Measurements from ENCODE around the gene BOK. TPM values are rescaled to one million over a fixed set of nuclear protein-coding genes. Genes with fewer than 3 reads are reported as not detected.

The BOK gene
- total RNA-seq, 2 donors from 2014 or later: 33.2 to 62.3 TPM

DNA sequence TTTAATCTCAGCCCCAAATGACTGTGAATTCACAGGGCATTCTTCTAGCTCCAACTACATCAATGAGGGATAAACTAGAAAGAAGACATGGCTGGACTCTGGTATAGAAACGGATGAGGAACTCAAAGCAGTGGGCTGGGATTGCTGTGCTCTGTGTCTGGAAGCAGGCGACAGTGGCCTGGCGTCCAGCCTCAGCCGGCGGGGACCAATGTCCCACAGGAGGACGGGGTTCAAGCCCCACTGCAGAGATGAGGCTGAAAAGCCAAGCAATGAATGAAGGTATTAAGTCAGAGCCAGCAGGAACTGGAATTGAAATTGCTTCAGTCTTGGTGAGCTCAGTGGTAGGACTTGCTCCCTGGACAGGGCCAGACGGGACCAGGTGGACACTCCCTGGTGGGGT lies 24.3 kb upstream of the BOK start:
- DNase-seq: no peak
- H3K9me3 ChIP-seq: no peaks in the 10 kb centered on the region
- H3K27ac ChIP-seq: no peak overlapping the region
- no peaks in the 10 kb centered on the region for H3K36me3 ChIP-seq (replicated peaks in 1 of 2; ENCODE audit: insufficient read depth in 1 of 2, low read depth in 2 of 2)
- no peaks in the 10 kb centered on the region for H3K27me3 ChIP-seq
- TF ChIP-seq, protein P1, sequence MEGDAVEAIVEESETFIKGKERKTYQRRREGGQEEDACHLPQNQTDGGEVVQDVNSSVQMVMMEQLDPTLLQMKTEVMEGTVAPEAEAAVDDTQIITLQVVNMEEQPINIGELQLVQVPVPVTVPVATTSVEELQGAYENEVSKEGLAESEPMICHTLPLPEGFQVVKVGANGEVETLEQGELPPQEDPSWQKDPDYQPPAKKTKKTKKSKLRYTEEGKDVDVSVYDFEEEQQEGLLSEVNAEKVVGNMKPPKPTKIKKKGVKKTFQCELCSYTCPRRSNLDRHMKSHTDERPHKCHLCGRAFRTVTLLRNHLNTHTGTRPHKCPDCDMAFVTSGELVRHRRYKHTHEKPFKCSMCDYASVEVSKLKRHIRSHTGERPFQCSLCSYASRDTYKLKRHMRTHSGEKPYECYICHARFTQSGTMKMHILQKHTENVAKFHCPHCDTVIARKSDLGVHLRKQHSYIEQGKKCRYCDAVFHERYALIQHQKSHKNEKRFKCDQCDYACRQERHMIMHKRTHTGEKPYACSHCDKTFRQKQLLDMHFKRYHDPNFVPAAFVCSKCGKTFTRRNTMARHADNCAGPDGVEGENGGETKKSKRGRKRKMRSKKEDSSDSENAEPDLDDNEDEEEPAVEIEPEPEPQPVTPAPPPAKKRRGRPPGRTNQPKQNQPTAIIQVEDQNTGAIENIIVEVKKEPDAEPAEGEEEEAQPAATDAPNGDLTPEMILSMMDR (IDR thresholded peaks at IDR 0.05): no peak
- TF ChIP-seq POLR2A (IDR thresholded peaks at IDR 0.05): no peak
- intact Hi-C loops (cut with DNase I): no loop called here
- H3K4me1 ChIP-seq: no peaks in the 10 kb centered on the region
- 82 to 83% methylated on average over 7 of the region's 7 CpGs for WGBS, 2 donors
- ATAC-seq: no peak
- H3K4me3 ChIP-seq: no peak overlapping the region

DNA sequence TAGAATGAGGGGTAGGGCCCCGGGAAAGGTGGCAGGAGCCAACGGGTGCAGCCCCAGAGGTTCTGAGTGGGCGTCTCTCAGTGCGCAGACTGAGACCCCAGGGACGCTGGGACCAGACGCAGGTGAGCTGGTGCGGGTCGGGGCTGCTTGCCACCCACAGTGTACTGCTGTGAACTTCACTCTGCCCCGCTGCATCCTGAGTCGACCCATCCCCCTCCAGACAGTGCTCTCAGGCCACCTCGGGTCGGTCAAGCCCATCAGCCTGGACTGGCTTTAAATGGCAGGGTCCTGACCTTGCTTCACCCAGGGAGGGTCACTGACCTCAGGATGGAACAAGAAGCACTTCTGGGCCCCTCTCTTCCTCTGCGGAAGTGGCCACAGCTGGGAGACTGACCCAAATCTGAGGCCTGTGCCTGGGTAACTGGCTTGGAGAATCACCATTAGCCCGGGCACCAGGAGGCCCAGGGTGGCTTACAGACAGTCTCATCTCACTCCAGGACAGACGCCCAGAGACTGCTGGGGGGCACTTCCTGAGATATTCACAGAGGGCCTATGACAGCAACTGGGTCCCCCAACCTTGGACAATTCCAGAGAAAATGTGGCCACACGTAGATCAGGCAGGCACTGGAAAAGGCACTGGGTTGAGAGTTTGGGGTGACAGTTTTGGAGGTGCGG lies 23.7 kb upstream of the BOK start:
- 75 to 85% methylated on average over 16 to 17 of the region's 17 CpGs for WGBS, 2 donors
- H3K9me3 ChIP-seq: no peaks in the 10 kb centered on the region
- no peak overlapping the region for H3K4me3 ChIP-seq
- no peaks in the 10 kb centered on the region for H3K4me1 ChIP-seq
- no peaks in the 10 kb centered on the region for H3K36me3 ChIP-seq (replicated peaks in 1 of 2; ENCODE audit: insufficient read depth in 1 of 2, low read depth in 2 of 2)
- intact Hi-C loops (cut with DNase I): no loop called here
- ATAC-seq: no peak
- H3K27me3 ChIP-seq: no peaks in the 10 kb centered on the region
- no peak overlapping the region for H3K27ac ChIP-seq
- no peak for DNase-seq
- TF ChIP-seq, protein P1 (IDR thresholded peaks at IDR 0.05): no peak
- no peak for TF ChIP-seq POLR2A (IDR thresholded peaks at IDR 0.05)

DNA sequence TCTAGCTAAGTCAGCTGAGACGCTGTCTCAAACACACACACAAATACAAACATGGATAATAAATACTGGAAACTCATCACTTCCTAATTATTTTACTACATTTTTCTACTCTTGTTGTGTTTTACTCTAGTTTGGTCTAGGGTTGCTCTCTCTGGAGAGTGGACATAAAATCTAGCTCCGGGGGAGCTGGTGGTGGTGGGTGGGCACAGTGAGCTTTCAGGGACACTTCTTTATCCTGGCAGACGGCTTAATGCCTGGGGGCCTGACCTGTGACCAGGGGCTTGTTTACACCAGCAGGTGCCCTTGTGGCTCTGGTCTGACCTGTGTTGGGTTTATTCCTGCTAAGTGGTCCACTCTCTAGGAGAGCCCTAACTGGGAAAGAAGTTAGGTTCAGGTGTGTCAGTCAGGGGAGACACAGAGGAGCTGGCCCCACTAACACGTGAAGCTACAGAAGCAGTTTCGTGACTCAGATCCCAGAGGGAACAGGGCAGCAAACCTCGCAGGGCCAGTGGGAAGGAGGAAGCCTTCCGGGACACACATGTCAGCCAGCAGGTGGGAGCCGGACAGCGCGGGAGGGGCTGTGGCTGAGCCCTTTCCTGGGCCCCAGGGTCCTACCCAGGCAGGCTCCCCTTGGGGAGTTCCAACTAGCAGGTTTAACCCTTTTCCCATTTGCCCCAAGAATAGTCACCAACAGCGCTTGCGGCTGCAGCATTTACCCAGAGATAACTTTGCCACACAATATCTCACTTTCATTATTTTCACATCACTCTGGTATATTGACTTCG lies 22.5 kb upstream of the BOK start:
- TF ChIP-seq, protein P1 (IDR thresholded peaks at IDR 0.05): no peak
- no peak for TF ChIP-seq POLR2A (IDR thresholded peaks at IDR 0.05)
- H3K27ac ChIP-seq: no peak overlapping the region
- H3K36me3 ChIP-seq (replicated peaks in 1 of 2; ENCODE audit: insufficient read depth in 1 of 2, low read depth in 2 of 2): no peaks in the 10 kb centered on the region
- H3K4me1 ChIP-seq: peaks cover 8% of the 10 kb centered on the region
- intact Hi-C loops (cut with DNase I): no loop called here
- no peaks in the 10 kb centered on the region for H3K9me3 ChIP-seq
- DNase-seq (no peak), ATAC-seq (no peak)
- no peaks in the 10 kb centered on the region for H3K27me3 ChIP-seq
- no peak overlapping the region for H3K4me3 ChIP-seq
- 57 to 62% methylated on average over 13 of the region's 13 CpGs for WGBS, 2 donors

DNA sequence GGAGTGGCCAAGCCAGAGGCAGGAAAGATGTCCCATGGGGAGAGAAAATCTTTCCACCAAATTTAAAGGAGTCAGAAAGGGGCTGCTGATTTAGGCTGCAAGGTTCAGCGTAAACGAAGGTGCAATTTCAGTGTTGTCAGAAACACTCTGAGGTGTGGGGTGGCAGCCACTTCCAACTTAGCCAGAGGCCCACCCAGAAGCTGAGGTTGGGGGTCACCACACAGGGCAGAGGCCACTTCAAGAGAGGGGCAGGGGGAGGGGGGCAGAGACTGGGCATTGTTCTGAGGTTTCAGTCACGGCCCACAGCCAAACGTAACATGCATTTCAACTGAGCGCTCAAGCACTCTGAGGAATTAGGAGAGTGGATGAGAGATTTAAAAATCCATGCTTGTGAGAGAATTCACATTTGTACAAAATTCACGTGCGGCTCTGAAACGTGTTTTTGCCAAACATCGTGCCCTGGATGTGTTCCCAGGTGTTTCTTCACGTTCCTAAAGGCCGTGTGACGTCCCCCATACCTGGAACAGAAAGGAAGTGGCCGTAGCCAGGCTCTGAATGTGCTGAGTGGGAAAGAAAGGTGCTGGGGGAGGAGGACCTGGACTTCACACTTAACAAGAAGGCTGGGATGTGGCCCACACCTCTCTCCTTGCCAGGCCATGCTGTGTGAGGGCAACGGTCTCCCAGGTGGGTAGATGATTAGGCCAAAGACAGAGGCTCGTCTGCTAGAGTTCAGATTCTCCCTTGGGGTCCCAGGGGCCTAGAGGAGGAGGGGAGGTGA lies 19.5 kb upstream of the BOK start:
- Histone ChIP-seq H3K4me3 (no peak overlapping the region), H3K36me3 (replicated peaks in 1 of 2; ENCODE audit: insufficient read depth in 1 of 2, low read depth in 2 of 2) (no peaks in the 10 kb centered on the region), H3K9me3 (no peaks in the 10 kb centered on the region), H3K27ac (no peak overlapping the region), H3K27me3 (no peaks in the 10 kb centered on the region), H3K4me1 (peaks cover 17% of the 10 kb centered on the region)
- DNase-seq: no peak
- no peak for ATAC-seq
- no peak for TF ChIP-seq POLR2A (IDR thresholded peaks at IDR 0.05)
- TF ChIP-seq, protein P1 (IDR thresholded peaks at IDR 0.05): no peak
- 85 to 90% methylated on average over 13 to 15 of the region's 15 CpGs for WGBS, 2 donors
- intact Hi-C loops (cut with DNase I): no loop called here

Data from body of pancreas (tissue), 4 donors.